ENCODE measurements around the gene TRIM69. TPM values are rescaled to one million over a fixed set of nuclear protein-coding genes. Genes with fewer than 3 reads are reported as not detected.

TRIM69 gene
- total and polyA plus RNA-seq, 2 donors (not counting 1 experiment from before 2014, with no cell fraction given) = 12.9 to 30.8 TPM

DNA sequence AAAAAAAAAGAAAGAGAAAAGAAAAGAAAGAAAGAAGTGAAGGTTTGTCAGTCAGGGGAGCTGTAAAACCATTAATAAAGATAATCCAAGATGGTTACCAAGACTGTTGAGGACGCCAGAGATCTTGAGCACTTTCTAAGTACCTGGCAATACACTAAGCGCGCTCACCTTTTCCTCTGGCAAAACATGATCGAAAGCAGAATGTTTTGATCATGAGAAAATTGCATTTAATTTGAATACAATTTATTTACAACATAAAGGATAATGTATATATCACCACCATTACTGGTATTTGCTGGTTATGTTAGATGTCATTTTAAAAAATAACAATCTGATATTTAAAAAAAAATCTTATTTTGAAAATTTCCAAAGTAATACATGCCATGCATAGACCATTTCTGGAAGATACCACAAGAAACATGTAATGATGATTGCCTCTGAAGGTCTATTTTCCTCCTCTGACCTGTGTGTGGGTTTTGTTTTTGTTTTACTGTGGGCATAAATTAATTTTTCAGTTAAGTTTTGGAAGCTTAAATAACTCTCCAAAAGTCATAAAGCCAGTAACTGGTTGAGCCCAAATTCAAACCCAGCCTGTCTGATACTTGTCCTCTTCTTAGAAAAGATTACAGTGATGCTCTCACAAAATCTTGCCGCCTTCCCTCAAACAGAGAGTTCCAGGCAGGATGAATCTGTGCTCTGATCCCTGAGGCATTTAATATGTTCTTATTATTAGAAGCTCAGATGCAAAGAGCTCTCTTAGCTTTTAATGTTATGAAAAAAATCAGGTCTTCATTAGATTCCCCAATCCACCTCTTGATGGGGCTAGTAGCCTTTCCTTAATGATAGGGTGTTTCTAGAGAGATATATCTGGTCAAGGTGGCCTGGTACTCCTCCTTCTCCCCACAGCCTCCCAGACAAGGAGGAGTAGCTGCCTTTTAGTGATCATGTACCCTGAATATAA, 23.0 kb upstream of the TRIM69 start:
- no CpG with 5 or more reads among the region's 5 CpGs for WGBS (ENCODE audit: insufficient coverage)
- Histone ChIP-seq H3K79me2 (ENCODE audit: control insufficient read depth, insufficient read depth, low read length) (peaks cover 94% of the 10 kb centered on the region), H3K4me2 (replicated peaks; ENCODE audit: low read depth, low read length, poor library complexity, severe bottlenecking) (peak overlapping the region; percentile 76), H4K20me1 (ENCODE audit: control insufficient read depth, insufficient read depth, low read length, poor library complexity, severe bottlenecking) (peaks cover 70% of the 10 kb centered on the region), H3K9ac (ENCODE audit: low read length) (peak overlapping the region; percentile 99), H3K27ac (ENCODE audit: low read length in 2 of 2) (peak overlapping the region; percentile 99 to 100), H3K9me3 (ENCODE audit: control extremely low read depth in 1 of 3, control insufficient read depth in 2 of 3, insufficient read depth in 1 of 3, low read length in 2 of 3) (no peaks in the 10 kb centered on the region), H3K27me3 (replicated peaks in 1 of 4; ENCODE audit: control extremely low read depth in 1 of 4, control insufficient read depth in 3 of 4, insufficient read depth in 4 of 4, low read length in 3 of 4) (no peaks in the 10 kb centered on the region), H3K4me1 (ENCODE audit: control insufficient read depth in 2 of 2, insufficient read depth in 2 of 2, low read length in 2 of 2) (peaks cover 54% of the 10 kb centered on the region in 2 donors), H3K4me3 (ENCODE audit: control extremely low read depth in 1 of 5, extremely low read depth in 1 of 5, insufficient read depth in 1 of 5, low read depth in 2 of 5, low read length in 4 of 5) (peak overlapping the region; percentile 90 to 100 (median 100)), H3K36me3 (replicated peaks in 1 of 2; ENCODE audit: control extremely low read depth in 1 of 2, control insufficient read depth in 1 of 2, extremely low read depth in 1 of 2, insufficient read depth in 2 of 2, low read length in 1 of 2) (peaks cover 10 to 65% of the 10 kb centered on the region in 2 experiments), H2AFZ (ENCODE audit: insufficient read depth, low read depth, low read length, poor library complexity, severe bottlenecking) (no peak overlapping the region)
- H3K27ac Mint-ChIP-seq = peak overlapping the region; percentile 100
- POLR2A ChIA-PET = interaction anchor here (0.5 to 34.6 kb wide), 9 partner anchors 16 to 930 kb away, joined by 3 to 819 read pairs (median 9); partner anchors contain the start of genes SPG11 and TRIM69
- H3K27me3 Mint-ChIP-seq = no peaks in the 10 kb centered on the region
- TF ChIP-seq EZH2 (IDR thresholded peaks at IDR 0.05; ENCODE audit: borderline replicate concordance, insufficient read depth, low read depth, low read length, poor library complexity, severe bottlenecking) = no peak
- TF ChIP-seq, protein P1, sequence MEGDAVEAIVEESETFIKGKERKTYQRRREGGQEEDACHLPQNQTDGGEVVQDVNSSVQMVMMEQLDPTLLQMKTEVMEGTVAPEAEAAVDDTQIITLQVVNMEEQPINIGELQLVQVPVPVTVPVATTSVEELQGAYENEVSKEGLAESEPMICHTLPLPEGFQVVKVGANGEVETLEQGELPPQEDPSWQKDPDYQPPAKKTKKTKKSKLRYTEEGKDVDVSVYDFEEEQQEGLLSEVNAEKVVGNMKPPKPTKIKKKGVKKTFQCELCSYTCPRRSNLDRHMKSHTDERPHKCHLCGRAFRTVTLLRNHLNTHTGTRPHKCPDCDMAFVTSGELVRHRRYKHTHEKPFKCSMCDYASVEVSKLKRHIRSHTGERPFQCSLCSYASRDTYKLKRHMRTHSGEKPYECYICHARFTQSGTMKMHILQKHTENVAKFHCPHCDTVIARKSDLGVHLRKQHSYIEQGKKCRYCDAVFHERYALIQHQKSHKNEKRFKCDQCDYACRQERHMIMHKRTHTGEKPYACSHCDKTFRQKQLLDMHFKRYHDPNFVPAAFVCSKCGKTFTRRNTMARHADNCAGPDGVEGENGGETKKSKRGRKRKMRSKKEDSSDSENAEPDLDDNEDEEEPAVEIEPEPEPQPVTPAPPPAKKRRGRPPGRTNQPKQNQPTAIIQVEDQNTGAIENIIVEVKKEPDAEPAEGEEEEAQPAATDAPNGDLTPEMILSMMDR (IDR thresholded peaks at IDR 0.05) = peak; percentile 31
- no peaks in the 10 kb centered on the region for H3K9me3 Mint-ChIP-seq (ENCODE audit: insufficient read depth)
- CTCF ChIA-PET = interaction anchor here (0.6 to 15.6 kb wide), 9 partner anchors 9 to 124 kb away, joined by 3 to 529 read pairs (median 23); partner anchors contain the start of genes SPG11 and TRIM69
- intact Hi-C loops (cut with micrococcal nuclease) = loop anchor here (1.0 to 5.0 kb wide), 3 partner anchors 25 to 286 kb away; partner anchors contain the start of genes CTDSPL2 and EIF3J
- DNase-seq (peak; percentile 58), ATAC-seq (ENCODE audit: low read depth) (no peak)
- peak overlapping the region; percentile 99 for H3K4me3 Mint-ChIP-seq
- peaks cover 58% of the 10 kb centered on the region for H3K4me1 Mint-ChIP-seq
